A172 (cell line): ENCODE measurements around the gene ARHGAP23. TPM values are rescaled to one million over a fixed set of nuclear protein-coding genes. Genes with fewer than 3 reads are reported as not detected.
"Not testable (repeated sequence)": the region's sequence is repeated elsewhere in the genome, so short reads cannot be mapped to it uniquely, and the experiment has no call there.

Source experiments
- DNase-seq: peaks from one replicate; pipeline ENCODE4 v3.0.0-alpha.2; 2015; ENCODE audit warnings: low spot score
- total RNA-seq: library from RNA; depleted of rRNA; stranded (reverse); fragments of >200 nt; shearing (Covaris generic); gene quantifications from 2 replicates; pipeline ENCODE4 v1.2.3, GENCODE V29; 2014

ARHGAP23 gene
- total RNA-seq, 1 experiment from 2014 or later, result 68.6 TPM

GRCh38 chr17:38421871-38422827, 6.1 kb upstream of the ARHGAP23 start:
- no peak for DNase-seq

DNA sequence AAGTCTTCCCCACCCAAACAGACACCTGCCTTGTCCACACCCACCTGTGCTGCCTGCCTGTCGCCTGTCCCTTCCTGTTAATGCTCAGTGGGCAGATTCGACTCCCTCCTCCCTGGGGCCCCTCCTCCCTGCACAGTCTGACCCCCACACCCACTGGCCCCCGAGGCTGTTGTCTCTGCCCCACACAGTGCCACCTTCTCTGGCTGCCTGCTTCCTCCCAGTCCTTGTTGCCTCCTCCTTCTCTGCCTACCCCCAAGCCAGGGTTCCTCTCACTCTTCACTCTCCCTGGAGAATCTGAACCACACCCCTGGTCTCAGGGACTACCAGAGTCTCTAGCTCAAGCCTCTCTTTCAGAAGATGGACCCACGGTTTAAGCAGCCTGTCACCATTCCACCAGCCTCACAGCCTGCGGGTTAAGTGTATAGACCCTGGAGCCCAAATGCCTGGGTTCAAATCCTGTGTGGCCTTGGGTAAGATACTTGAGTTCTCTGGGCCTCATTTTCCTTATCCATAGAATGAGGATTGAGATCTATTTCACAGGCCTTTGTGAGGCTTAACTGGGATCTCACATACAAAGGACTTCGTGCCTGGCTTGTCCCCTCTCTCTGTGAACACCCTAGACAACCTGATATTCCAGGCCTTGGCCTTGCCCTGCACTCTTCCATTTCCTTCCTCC, 3.8 kb upstream of the ARHGAP23 start:
- no peak for DNase-seq

GRCh38 chr17:38425031-38425430, 3.2 kb upstream of the ARHGAP23 start:
- no peak for DNase-seq

- DNase-seq, result peak; percentile 49
Observed at GRCh38 chr17:38425744-38426143, 2.5 kb upstream of the ARHGAP23 start.

DNA sequence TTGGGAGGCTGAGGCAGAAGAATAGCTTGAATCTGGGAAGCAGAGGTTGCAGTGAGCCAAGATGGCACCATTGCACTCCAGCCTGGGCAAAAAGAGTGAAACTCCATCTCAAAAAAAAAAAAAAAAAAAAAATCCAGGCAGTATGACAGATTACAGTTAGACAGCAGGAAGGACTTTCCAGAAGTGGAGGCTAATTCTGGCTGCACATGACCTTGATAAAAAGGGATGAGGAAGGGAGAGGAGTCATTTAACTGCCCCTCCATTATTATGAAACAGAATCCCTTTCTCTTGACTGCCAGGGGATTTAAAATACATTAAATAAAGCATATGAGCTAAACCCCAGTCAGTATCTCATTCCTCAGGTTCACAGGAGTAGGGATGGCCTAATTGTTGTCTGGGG, 1.8 kb upstream of the ARHGAP23 start:
- DNase-seq, result no peak

DNA sequence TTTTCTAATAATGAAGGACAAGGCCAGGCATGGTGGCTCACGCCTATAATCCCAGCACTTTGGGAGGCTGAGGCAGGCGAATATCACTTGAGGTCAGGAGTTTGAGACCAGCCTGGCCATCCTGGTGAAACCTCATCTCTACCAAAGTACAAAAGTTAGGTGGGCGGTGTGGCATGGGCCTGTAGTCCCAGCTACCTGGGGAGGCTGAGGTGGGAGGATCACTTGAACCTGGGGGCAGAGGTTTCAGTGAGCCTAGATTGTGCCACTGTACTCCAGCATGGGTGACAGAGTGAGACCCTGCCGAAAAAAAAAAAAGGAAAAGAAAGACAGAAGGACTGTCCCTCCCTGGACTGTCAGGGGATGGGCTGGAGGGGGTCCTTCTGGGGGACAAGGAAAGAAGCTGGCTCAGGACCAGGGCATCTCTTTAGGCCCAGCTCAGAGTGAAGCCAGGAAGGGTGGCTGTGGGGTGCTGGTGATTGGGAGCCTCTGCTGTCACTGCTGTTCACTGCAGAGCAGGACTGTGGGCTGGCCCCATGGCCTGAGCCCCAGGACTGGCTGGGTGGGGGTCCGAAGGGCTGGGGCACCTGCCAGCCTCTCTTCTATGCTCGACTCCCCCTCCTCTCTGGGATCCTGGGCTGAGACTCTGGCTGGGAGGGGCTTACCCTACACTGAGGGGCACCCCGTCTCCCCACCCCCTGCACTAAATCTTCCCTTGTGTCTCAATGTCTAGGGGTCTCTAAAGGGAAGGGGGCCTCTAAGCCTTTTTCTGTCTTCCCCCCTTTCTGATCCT, 909 bp upstream of the ARHGAP23 start:
- DNase-seq, result no peak

DNA sequence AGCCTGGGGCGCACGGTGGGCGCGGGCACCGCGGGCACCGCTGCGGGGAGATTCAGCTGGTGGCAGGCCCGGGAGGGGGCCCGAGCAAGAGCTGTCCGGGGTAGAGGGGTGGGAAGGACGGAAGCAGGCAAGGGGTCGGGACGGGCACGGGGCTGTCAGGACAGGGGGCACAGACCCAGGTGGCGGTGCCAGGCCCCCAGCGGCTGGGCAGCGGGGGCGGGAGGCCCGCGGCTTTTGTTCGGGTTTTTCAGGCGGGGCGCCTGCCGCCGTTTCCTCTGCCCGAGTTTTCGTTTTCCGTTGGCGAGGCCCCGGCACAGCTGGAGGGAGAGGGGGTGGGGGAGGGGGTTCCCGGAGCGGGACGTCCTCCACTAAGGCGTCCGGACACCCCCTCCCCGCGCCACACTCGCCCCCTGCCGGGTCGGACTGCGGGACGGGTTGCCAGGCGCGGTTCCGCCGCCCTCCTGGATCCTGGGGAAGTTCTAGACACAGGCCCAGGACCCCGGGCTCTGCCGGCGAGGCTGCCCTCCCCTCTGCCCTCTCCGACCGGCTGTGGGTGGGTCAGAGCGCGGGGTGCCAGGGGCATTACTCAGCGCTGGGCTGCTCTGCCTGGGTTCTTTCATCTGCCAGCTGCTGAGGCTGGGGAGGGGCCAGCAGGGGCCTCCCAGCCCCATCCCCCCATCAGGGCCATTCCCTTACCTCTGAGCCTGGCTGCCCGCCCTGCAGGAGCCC, 543 bp downstream of the ARHGAP23 start:
- DNase-seq, result peak; percentile 81

- no peak for DNase-seq
Observed at GRCh38 chr17:38429476-38430100, 1.3 kb downstream of the ARHGAP23 start.

- DNase-seq, result no peak
Observed at GRCh38 chr17:38430316-38430715, 2.1 kb downstream of the ARHGAP23 start.

- DNase-seq, result no peak
Observed at GRCh38 chr17:38430822-38431221, 2.6 kb downstream of the ARHGAP23 start.

GRCh38 chr17:38431346-38432145, 3.3 kb downstream of the ARHGAP23 start:
- no peak for DNase-seq

DNA sequence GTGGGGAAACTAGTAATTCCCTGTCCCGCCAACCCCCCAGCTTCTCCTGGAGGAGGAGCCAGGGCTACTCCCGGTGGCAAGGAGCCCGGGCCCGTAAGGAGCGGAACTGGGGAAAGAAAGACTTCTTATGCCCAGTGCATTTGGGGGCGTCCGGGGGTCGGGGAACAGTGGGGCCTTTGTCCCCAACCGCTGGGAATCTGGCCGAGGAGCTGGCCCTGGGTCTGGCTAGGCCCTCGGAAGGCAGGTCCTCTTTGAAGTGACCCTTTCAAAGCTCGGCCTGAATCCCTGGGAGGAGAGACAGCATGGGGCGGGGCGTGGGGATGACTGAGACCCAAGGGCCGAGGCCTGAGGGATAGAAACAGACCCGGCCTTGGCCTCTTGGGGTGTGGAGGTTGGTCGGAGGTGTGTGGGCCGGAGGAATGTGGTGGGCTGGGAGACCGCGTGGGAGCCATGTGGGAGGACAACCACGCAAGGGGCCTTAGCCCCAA, 6.0 kb downstream of the ARHGAP23 start:
- no peak for DNase-seq

DNA sequence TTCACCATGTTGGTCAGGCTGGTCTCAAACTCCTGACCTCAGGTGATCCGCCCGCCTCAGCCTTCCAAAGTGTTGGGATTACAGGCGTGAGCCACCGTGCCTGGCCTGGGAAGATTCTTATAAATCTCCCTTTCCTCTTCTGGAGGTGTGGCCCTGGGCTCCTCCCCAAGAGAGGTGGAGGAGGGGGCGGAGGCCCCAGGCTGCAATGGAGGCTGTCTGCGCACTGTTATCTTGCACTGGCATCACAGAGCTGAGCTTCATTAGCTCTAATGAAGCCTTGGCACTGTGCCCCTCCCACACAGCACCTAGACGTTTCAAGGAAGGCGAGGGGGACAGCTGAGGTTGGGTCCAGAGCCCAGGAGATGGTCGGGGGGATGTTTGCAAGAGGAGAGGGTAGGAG, 7.5 kb downstream of the ARHGAP23 start:
- DNase-seq, result no peak

- no peak for DNase-seq
Observed at GRCh38 chr17:38436386-38436785, 8.1 kb downstream of the ARHGAP23 start.

GRCh38 chr17:38437313-38437712, 9.0 kb downstream of the ARHGAP23 start:
- not testable (repeated sequence) for DNase-seq

- DNase-seq, result no peak
Observed at GRCh38 chr17:38439436-38439835, 11.2 kb downstream of the ARHGAP23 start.

- DNase-seq, result no peak
Observed at GRCh38 chr17:38440614-38441397, 12.5 kb downstream of the ARHGAP23 start.

GRCh38 chr17:38441429-38442061, 13.3 kb downstream of the ARHGAP23 start:
- no peak for DNase-seq

DNA sequence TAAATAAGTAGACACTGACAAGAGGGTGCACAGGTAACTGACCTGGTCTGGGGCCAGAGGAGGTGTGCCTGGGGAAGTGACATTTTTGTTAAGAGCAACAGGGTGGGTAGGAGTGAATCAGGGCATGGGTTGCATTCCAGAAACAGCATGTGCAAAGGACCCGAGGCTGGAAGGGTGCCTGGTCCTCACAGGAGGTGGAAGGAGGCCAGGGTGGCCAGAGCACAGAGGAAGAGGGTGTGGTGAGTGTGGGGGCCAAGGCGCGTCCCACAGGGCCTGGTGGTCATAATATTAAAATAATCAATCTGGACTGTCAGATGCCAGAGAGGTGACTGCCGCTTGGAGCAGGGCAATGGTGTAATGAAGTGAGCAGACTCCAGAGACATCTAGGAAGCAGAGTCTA, 14.3 kb downstream of the ARHGAP23 start:
- DNase-seq, result peak; percentile 91
